Measurements from ENCODE around the gene SLC1A4.

The SLC1A4 gene

DNA sequence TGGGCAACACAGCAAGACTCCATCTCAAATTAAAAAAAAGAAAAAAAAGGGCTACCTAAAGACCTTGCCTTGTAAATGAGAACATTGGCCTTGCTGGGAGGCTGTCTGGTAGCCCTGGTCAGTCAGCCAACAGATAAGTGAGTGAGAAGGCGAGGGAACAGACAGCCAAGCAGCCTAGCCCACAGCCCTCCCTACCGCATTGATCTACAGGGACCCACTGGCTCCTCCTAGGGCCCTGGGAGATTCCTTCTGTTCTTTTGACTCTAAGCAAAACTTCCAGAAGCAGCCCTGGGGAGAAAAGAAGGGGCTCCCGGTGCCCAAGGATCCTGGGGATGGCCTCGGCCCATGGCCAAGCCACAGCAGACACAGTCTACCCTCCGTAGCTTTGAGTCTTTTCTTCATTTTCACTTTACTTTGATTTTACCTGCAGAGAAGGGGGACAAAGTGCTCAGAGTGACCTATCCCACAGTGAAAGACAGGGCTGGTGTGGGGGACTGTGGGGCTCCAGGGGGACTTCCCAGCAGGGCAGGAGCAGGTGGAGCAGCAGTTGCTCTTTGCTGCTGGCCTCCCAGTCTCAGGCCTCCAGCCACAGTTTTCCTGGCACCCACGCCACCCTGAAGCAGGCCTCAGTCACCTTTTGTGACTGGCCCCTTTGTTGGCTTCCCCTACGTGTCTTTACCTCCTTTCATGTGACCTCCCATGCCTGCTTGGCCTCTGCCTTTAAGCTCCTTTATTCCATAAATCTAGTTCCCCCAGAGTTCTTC, 72.1 kb downstream of the SLC1A4 start:
- H3K9ac ChIP-seq (ENCODE audit: low read depth, low read length), result no peak overlapping the region
- no peak overlapping the region for H3K27ac ChIP-seq (ENCODE audit: low read length)
- H3K4me3 ChIP-seq (ENCODE audit: low read length), result no peak overlapping the region
- H3K27me3 ChIP-seq (ENCODE audit: insufficient read depth, low read length), result no peaks in the 10 kb centered on the region
- H3K9me3 ChIP-seq (ENCODE audit: insufficient read depth, low read depth, low read length), result no peaks in the 10 kb centered on the region
- H3K4me1 ChIP-seq (ENCODE audit: insufficient read depth, low read length), result peaks cover 7% of the 10 kb centered on the region; the same call in 1 of the 2 replicates
- no peaks in the 10 kb centered on the region; the same call in 1 of the 2 replicates for H3K36me3 ChIP-seq (ENCODE audit: insufficient read depth, low read depth, low read length)

DNA sequence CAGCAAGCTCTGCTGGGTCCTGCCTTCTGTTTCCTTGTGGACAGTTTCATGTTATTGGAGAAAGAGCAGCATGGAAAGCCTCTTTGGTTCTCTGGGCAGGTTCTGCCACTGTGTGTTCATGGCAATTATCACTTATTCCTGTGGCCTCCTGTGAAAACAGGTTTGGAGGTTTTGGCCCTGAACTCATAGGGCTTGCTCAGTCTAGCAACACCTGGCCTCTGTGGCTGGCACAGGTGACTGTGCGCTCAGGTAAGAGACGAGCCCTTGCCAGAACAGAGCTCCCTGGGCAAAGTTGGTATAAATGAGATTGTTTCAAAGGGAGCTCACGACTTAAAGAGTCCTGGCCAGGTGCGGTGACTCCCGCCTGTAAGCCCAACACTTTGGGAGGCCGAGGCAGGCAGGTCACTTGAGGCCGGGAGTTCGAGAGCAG, 72.7 kb downstream of the SLC1A4 start:
- H3K4me1 ChIP-seq (ENCODE audit: insufficient read depth, low read length), result peaks cover 7% of the 10 kb centered on the region; the same call in 1 of the 2 replicates
- no peak overlapping the region for H3K9ac ChIP-seq (ENCODE audit: low read depth, low read length)
- H3K9me3 ChIP-seq (ENCODE audit: insufficient read depth, low read depth, low read length), result no peaks in the 10 kb centered on the region
- no peaks in the 10 kb centered on the region for H3K27me3 ChIP-seq (ENCODE audit: insufficient read depth, low read length)
- no peaks in the 10 kb centered on the region; the same call in 1 of the 2 replicates for H3K36me3 ChIP-seq (ENCODE audit: insufficient read depth, low read depth, low read length)
- H3K27ac ChIP-seq (ENCODE audit: low read length), result no peak overlapping the region
- H3K4me3 ChIP-seq (ENCODE audit: low read length), result no peak overlapping the region

DNA sequence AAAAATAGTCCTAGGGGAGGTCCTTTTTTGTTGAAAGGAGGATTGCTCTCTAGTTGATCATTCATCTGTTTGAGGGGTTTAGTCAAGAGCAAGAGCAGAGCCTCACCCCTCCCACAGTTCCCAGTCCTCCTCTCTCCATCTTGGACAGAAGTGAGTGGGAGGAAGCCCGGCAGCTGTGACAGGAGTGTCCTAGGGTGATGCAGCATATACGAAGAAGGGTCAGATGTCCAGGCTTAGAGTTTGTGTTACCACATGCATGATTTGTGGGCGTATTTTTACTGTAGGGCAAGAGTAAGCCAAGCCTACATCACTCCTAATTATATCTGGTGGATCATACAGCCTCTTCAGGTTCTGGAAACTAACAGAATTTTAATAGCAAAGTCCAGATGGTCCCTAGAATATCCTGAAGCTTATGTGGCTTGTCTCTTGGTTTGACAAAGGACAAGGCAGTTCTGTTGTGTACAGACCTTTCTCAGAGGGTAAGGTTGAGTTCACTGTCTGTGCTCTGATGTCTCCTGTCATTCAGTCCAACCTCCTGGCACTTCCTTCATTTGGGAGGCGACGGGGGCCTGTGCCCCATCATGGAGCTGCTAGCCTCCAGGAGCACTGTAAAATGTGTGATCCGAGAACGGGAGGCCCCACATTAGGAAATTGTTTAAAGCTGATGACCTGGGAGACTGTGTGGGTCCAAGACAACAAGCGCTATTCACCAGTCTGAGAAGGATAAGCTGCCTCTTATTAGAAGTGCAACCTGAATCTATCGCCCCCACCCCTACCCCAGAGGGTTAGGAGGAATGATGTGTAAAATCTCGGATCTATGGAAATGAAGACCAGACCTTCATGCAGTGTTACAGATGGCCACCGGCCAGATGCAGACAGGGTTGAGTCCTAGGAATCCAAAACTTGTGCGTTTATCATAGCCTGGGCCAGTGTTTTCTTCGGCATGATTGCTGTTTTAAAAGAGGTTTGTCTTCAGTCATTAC, 73.9 kb downstream of the SLC1A4 start:
- no peaks in the 10 kb centered on the region; the same call in 1 of the 2 replicates for H3K36me3 ChIP-seq (ENCODE audit: insufficient read depth, low read depth, low read length)
- 0 out of 2 replicates have a peak, but pooled peaks cover 3% of the 10 kb centered on the region for H3K4me1 ChIP-seq (ENCODE audit: insufficient read depth, low read length)
- H3K9ac ChIP-seq (ENCODE audit: low read depth, low read length), result no peak overlapping the region
- H3K4me3 ChIP-seq (ENCODE audit: low read length), result no peak overlapping the region
- no peaks in the 10 kb centered on the region for H3K9me3 ChIP-seq (ENCODE audit: insufficient read depth, low read depth, low read length)
- H3K27me3 ChIP-seq (ENCODE audit: insufficient read depth, low read length), result no peaks in the 10 kb centered on the region
- no peak overlapping the region for H3K27ac ChIP-seq (ENCODE audit: low read length)

DNA sequence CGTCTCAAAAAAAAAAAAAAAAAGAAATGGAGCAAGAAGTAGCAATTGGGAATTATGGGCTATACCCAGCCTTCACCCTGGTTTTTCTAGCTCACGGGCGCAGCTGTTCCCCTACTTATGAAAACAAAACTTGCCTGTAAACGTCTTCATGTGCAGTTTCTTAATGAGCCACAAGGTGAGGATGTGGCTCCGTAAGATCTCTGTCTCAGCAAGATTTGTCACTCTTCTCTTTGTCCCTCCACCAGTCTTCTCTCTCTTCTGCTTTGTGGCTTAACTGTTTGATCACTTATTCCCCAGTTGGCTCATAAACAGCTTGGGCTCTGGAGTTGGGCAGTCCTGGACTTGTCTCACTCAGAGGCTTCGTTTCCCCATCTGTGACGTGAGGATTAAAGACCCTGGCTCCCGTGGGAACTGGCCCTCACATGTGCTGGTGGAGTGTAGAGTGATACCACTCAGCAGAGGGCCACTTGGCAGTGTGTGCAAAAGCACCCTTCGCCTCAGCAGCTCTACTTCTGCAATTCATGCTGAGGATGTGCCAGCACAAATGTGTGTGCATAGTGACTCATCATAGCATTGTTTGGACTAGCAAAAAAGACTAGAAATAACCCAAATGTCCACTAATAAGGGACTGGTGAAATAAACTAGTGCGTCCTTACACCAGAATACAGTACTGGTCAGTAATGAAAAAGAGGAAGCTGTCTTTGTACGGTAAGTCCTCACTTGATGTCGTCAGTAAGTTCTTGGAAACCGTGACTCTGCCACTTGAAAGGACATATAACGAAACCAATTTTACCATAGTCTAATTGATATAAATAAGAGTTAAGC, 75.7 kb downstream of the SLC1A4 start:
- no peaks in the 10 kb centered on the region for H3K9me3 ChIP-seq (ENCODE audit: insufficient read depth, low read depth, low read length)
- no peak overlapping the region for H3K9ac ChIP-seq (ENCODE audit: low read depth, low read length)
- H3K36me3 ChIP-seq (ENCODE audit: insufficient read depth, low read depth, low read length), result peaks cover 8% of the 10 kb centered on the region
- H3K4me1 ChIP-seq (ENCODE audit: insufficient read depth, low read length), result 0 out of 2 replicates have a peak, but pooled peaks cover 3% of the 10 kb centered on the region
- H3K4me3 ChIP-seq (ENCODE audit: low read length), result no peak overlapping the region
- no peak overlapping the region for H3K27ac ChIP-seq (ENCODE audit: low read length)
- no peaks in the 10 kb centered on the region for H3K27me3 ChIP-seq (ENCODE audit: insufficient read depth, low read length)

DNA sequence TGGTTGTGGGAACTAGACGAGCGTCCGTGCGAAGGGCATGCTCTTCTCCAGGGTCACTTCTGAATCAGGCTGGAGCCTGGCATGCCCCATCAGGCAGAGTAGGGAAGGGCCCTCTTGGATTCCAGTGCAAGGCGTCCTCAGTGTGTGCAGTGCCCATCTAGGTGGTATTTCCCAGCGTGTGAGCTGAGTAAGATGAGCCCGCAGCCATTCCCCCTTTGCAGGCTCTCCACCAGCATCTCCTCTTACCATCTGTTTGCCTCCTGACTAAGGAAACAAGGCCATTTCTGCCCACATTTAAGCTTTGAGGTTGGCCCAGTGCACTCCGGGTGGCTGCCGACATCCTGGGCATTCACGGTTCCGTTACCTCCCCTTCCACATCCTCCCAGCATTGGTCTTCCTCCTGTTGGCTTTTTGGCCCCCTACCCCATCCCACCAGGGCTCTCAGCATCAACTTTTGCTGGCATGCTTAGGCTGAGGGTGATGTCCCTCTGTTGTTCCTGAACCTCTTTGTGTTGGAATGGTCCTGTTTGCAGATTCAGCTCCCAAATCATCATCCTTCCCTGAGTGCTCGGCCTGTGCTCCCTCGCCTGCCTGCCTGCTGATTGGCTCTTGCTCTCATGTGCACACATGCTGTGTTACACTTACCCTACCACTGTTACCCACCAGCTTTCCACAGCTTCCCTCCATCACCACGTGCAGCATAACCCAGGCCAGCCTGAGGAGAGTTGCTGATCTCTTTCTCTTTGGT, 78.8 kb downstream of the SLC1A4 start:
- Histone ChIP-seq H3K4me3 (ENCODE audit: low read length) (no peak overlapping the region), H3K9ac (ENCODE audit: low read depth, low read length) (no peak overlapping the region), H3K27me3 (ENCODE audit: insufficient read depth, low read length) (no peaks in the 10 kb centered on the region), H3K4me1 (ENCODE audit: insufficient read depth, low read length) (0 out of 2 replicates have a peak, but pooled peaks cover 3% of the 10 kb centered on the region), H3K36me3 (ENCODE audit: insufficient read depth, low read depth, low read length) (peaks cover 38% of the 10 kb centered on the region), H3K27ac (ENCODE audit: low read length) (no peak overlapping the region), H3K9me3 (ENCODE audit: insufficient read depth, low read depth, low read length) (no peaks in the 10 kb centered on the region)

DNA sequence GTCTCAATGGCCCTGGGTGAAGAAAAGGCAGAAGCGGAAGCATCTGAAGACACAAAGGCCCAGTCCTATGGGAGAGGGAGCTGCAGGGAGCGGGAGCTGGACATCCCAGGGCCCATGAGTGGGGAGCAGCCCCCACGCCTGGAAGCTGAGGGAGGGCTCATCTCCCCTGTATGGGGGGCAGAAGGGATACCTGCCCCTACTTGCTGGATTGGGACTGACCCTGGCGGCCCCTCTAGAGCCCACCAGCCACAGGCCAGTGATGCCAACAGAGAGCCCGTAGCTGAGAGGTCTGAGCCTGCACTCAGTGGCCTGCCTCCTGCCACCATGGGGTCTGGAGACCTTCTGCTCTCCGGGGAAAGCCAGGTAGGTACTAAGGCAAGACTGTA, 80.2 kb downstream of the SLC1A4 start:
- Histone ChIP-seq H3K36me3 (ENCODE audit: insufficient read depth, low read depth, low read length) (peaks cover 53% of the 10 kb centered on the region), H3K27me3 (ENCODE audit: insufficient read depth, low read length) (no peaks in the 10 kb centered on the region), H3K9me3 (ENCODE audit: insufficient read depth, low read depth, low read length) (no peaks in the 10 kb centered on the region), H3K4me3 (ENCODE audit: low read length) (no peak overlapping the region), H3K9ac (ENCODE audit: low read depth, low read length) (no peak overlapping the region), H3K27ac (ENCODE audit: low read length) (no peak overlapping the region), H3K4me1 (ENCODE audit: insufficient read depth, low read length) (0 out of 2 replicates have a peak, but pooled peaks cover 3% of the 10 kb centered on the region)

DNA sequence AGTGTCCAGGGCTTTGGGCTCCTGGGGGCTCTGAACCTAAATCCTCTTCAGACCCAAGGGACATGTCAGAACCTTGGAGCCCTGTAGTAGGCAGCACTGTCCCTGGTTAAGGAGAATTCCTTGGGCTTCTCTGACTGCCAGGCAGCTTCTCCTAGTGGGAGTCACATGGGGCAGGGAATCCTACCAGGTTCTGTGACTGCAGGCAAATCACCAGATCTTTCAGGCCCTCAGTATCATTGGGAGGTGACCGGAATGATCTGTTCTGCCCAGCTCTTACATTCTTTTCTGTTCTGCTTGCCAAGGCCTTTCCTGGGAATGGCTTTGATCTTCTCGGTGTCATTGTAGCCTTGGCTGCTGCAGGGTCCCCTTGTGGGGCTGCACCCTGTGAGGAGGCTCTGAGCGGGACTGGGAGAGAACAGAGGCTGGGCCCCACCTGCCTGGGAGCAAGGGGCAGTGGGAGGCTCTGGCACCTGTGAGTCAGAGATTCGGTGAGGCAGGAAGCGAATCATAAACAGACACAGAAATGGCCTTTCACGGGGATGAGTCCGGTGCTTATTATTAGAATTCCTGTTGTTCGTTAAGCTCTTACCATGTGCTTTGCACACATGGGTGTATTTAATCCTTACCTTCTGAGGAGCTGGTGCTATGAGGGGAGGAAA, 81.1 kb downstream of the SLC1A4 start:
- Histone ChIP-seq H3K36me3 (ENCODE audit: insufficient read depth, low read depth, low read length) (peaks cover 62% of the 10 kb centered on the region), H3K27ac (ENCODE audit: low read length) (no peak overlapping the region), H3K4me3 (ENCODE audit: low read length) (no peak overlapping the region), H3K9ac (ENCODE audit: low read depth, low read length) (no peak overlapping the region), H3K4me1 (ENCODE audit: insufficient read depth, low read length) (peaks cover 3% of the 10 kb centered on the region; the same call in 1 of the 2 replicates), H3K27me3 (ENCODE audit: insufficient read depth, low read length) (no peaks in the 10 kb centered on the region), H3K9me3 (ENCODE audit: insufficient read depth, low read depth, low read length) (no peaks in the 10 kb centered on the region)

DNA sequence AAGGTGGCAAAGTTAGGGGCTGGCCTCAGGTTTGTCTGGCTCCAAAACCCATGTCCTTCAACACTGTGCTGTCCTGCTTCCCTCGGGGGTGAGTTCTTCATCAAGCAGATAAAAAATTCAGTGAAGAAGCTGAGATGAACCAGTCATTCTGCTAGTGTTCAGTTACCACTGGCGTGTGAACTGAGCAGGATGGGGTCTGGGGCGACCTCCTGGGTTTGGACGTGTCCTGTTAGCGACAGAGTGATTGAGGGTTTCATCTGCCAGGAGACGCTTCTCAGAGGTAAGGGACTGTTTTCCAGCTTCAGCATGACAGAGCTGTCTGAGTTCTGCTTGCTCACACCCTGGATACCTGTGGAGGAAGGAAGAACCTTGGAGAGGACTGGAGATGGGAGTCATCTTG, 81.7 kb downstream of the SLC1A4 start:
- H3K4me1 ChIP-seq (ENCODE audit: insufficient read depth, low read length), result peaks cover 7% of the 10 kb centered on the region; the same call in 1 of the 2 replicates
- H3K27me3 ChIP-seq (ENCODE audit: insufficient read depth, low read length), result no peaks in the 10 kb centered on the region
- H3K36me3 ChIP-seq (ENCODE audit: insufficient read depth, low read depth, low read length), result peaks cover 67% of the 10 kb centered on the region
- H3K9ac ChIP-seq (ENCODE audit: low read depth, low read length), result no peak overlapping the region
- H3K27ac ChIP-seq (ENCODE audit: low read length), result no peak overlapping the region
- no peak overlapping the region for H3K4me3 ChIP-seq (ENCODE audit: low read length)
- H3K9me3 ChIP-seq (ENCODE audit: insufficient read depth, low read depth, low read length), result no peaks in the 10 kb centered on the region

DNA sequence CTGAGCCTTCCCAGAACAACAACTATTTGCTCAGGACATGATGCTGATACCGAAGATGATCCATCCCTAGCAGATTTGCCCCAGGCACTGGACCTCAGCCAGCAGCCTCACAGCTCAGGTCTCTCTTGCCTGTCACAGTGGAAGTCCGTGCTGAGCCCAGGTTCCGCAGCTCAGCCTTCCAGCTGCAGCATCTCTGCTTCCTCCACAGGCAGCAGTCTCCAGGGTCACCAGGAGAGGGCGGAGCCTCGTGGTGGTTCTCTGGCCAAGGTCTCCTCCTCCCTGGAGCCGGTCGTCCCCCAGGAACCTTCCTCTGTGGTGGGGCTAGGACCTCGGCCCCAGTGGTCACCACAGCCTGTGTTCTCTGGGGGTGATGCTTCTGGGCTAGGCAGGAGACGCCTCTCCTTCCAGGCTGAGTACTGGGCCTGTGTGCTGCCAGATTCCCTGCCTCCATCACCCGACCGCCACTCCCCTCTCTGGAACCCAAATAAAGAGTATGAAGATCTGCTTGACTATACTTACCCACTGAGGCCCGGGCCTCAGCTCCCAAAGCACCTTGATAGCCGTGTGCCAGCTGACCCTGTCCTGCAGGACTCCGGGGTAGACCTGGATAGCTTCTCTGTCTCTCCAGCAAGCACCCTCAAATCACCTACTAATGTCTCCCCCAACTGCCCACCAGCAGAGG, 82.4 kb downstream of the SLC1A4 start:
- Histone ChIP-seq H3K4me3 (ENCODE audit: low read length) (no peak overlapping the region), H3K4me1 (ENCODE audit: insufficient read depth, low read length) (peaks cover 15% of the 10 kb centered on the region; the same call in 1 of the 2 replicates), H3K27me3 (ENCODE audit: insufficient read depth, low read length) (no peaks in the 10 kb centered on the region), H3K9ac (ENCODE audit: low read depth, low read length) (no peak overlapping the region), H3K9me3 (ENCODE audit: insufficient read depth, low read depth, low read length) (no peaks in the 10 kb centered on the region), H3K27ac (ENCODE audit: low read length) (no peak overlapping the region), H3K36me3 (ENCODE audit: insufficient read depth, low read depth, low read length) (peaks cover 75% of the 10 kb centered on the region)
